ENCODE measurements around the gene NDST4. TPM values are rescaled to one million over a fixed set of nuclear protein-coding genes. Genes with fewer than 3 reads are reported as not detected.

Gene NDST4
- total and polyA plus RNA-seq, 2 of the 4 experiments (the other 2 are of a cell fraction) = not detected

GRCh38 chr4:115152965-115153364, 39.5 kb upstream of the NDST4 start:
- Histone ChIP-seq H3K9me1 (ENCODE audit: insufficient read depth, low read length) (no peaks in the 10 kb centered on the region), H2AFZ (replicated peaks; ENCODE audit: low read length, poor library complexity) (no peak overlapping the region), H3K56ac (ENCODE audit: extremely low read depth, insufficient read depth, low read length) (no peak overlapping the region), H2AK9ac (replicated peaks; ENCODE audit: low read depth, low read length, poor library complexity) (no peak overlapping the region), H3K4me1 (ENCODE audit: control insufficient read depth, insufficient read depth, low read length) (no peaks in the 10 kb centered on the region), H3K23ac (ENCODE audit: low read depth, low read length) (no peak overlapping the region), H3K14ac (replicated peaks; ENCODE audit: low read depth, low read length) (no peak overlapping the region), H3K79me1 (ENCODE audit: low read depth in 1 of 2, low read length in 2 of 2) (no peaks in the 10 kb centered on the region), H3K4ac (ENCODE audit: low read depth, low read length) (no peak overlapping the region), H3K27ac (ENCODE audit: insufficient read depth, low read length) (no peak overlapping the region), H3K9ac (ENCODE audit: low read depth, low read length) (no peak overlapping the region), H4K20me1 (ENCODE audit: insufficient read depth, low read length) (no peaks in the 10 kb centered on the region), H3K18ac (ENCODE audit: low read depth, low read length) (no peak overlapping the region), H2BK15ac (ENCODE audit: low read depth, low read length) (no peak overlapping the region), H3K36me3 (ENCODE audit: control insufficient read depth, insufficient read depth, low read length) (no peaks in the 10 kb centered on the region), H3K4me2 (ENCODE audit: low read depth, low read length) (no peak overlapping the region), H2BK20ac (ENCODE audit: low read depth, low read length) (no peak overlapping the region), H3K4me3 (ENCODE audit: insufficient read depth, low read depth, low read length) (no peak overlapping the region), H4K5ac (ENCODE audit: low read depth, low read length) (no peak overlapping the region), H3K27me3 (ENCODE audit: control insufficient read depth, insufficient read depth, low read length) (no peaks in the 10 kb centered on the region), H4K8ac (ENCODE audit: low read depth in 2 of 2, low read length in 2 of 2) (no peak overlapping the region), H3K9me3 (ENCODE audit: control insufficient read depth, insufficient read depth, low read length) (no peaks in the 10 kb centered on the region), H4K91ac (ENCODE audit: insufficient read depth, low read depth, low read length) (no peak overlapping the region), H2AK5ac (ENCODE audit: low read depth, low read length) (no peak overlapping the region), H2BK120ac (ENCODE audit: low read depth, low read length) (no peak overlapping the region), H2BK5ac (ENCODE audit: low read depth, low read length, poor library complexity, severe bottlenecking) (no peak overlapping the region)
- no peak for DNase-seq
- TF ChIP-seq MAFK (IDR thresholded peaks at IDR 0.05; ENCODE audit: low read depth, low read length) (0 out of 2 replicates have a peak, but pooled peaks have one; percentile 25), CEBPB (IDR thresholded peaks at IDR 0.05; ENCODE audit: low read depth, low read length) (no peak), POLR2A (IDR thresholded peaks at IDR 0.05; ENCODE audit: low read depth, low read length) (no peak), NFE2L2 (IDR thresholded peaks at IDR 0.05; ENCODE audit: low read depth, low read length) (no peak)
- in situ Hi-C loops (cut with MboI; ENCODE audit: low sequenced_read_pairs) (no loop called here), dilution Hi-C loops (cut with HindIII; ENCODE audit: low sequenced_read_pairs, unreplicated experiment) (no loop called here), intact Hi-C loops (cut with micrococcal nuclease) (no loop called here)
- ChIA-PET CTCF (no interaction called here), POLR2A (ENCODE audit: unreplicated experiment) (no interaction called here)
- no peak for ATAC-seq (ENCODE audit: low read depth)
- BruUV-seq (replicated peaks) = no TSS peak
